Measurements from ENCODE around the gene NSF.
A peak's percentile ranks its signal among the peaks of the same experiment; 100 is the strongest.

NSF gene

GRCh38 chr17:46770818-46771560 is 180.5 kb downstream of the NSF start (continued):
- TF ChIP-seq, protein P1, sequence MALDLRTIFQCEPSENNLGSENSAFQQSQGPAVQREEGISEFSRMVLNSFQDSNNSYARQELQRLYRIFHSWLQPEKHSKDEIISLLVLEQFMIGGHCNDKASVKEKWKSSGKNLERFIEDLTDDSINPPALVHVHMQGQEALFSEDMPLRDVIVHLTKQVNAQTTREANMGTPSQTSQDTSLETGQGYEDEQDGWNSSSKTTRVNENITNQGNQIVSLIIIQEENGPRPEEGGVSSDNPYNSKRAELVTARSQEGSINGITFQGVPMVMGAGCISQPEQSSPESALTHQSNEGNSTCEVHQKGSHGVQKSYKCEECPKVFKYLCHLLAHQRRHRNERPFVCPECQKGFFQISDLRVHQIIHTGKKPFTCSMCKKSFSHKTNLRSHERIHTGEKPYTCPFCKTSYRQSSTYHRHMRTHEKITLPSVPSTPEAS (tag by site-specific recombination; IDR thresholded peaks at IDR 0.05): no peak
- TF ChIP-seq, protein P2, sequence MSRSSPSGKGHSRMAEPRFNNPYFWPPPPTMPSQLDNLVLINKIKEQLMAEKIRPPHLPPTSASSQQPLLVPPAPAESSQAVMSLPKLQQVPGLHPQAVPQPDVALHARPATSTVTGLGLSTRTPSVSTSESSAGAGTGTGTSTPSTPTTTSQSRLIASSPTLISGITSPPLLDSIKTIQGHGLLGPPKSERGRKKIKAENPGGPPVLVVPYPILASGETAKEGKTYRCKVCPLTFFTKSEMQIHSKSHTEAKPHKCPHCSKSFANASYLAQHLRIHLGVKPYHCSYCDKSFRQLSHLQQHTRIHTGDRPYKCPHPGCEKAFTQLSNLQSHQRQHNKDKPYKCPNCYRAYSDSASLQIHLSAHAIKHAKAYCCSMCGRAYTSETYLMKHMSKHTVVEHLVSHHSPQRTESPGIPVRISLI (tag by site-specific recombination; IDR thresholded peaks at IDR 0.05): no peak
- no peak for TF ChIP-seq ZNF391 (tag by site-specific recombination; IDR thresholded peaks at IDR 0.05; ENCODE audit: borderline replicate concordance, low read depth)
- TF ChIP-seq ZNF16 (tag by site-specific recombination; IDR thresholded peaks at IDR 0.05; ENCODE audit: low read depth): no peak
- peak; percentile 46 for TF ChIP-seq KLF9 (tag by site-specific recombination; IDR thresholded peaks at IDR 0.05; ENCODE audit: low read depth)
- no peak for TF ChIP-seq ZNF707 (tag by site-specific recombination; IDR thresholded peaks at IDR 0.05)
- no peak for TF ChIP-seq ZNF48 (tag by site-specific recombination; IDR thresholded peaks at IDR 0.05)
- TF ChIP-seq, protein P3, sequence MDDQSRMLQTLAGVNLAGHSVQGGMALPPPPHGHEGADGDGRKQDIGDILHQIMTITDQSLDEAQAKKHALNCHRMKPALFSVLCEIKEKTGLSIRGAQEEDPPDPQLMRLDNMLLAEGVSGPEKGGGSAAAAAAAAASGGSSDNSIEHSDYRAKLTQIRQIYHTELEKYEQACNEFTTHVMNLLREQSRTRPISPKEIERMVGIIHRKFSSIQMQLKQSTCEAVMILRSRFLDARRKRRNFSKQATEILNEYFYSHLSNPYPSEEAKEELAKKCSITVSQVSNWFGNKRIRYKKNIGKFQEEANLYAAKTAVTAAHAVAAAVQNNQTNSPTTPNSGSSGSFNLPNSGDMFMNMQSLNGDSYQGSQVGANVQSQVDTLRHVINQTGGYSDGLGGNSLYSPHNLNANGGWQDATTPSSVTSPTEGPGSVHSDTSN (CRISPR knock-in tag; IDR thresholded peaks at IDR 0.05): no peak; the same call in 1 of the 2 replicates
- peak; percentile 75 for TF ChIP-seq ZBTB26 (tag by site-specific recombination; optimal IDR thresholded peaks at IDR 0.05)
- TF ChIP-seq ZNF292 (tag by site-specific recombination; IDR thresholded peaks at IDR 0.05; ENCODE audit: borderline replicate concordance, low read depth): no peak
- no peak for TF ChIP-seq ZNF664 (tag by site-specific recombination; IDR thresholded peaks at IDR 0.05)
- TF ChIP-seq, protein P4, sequence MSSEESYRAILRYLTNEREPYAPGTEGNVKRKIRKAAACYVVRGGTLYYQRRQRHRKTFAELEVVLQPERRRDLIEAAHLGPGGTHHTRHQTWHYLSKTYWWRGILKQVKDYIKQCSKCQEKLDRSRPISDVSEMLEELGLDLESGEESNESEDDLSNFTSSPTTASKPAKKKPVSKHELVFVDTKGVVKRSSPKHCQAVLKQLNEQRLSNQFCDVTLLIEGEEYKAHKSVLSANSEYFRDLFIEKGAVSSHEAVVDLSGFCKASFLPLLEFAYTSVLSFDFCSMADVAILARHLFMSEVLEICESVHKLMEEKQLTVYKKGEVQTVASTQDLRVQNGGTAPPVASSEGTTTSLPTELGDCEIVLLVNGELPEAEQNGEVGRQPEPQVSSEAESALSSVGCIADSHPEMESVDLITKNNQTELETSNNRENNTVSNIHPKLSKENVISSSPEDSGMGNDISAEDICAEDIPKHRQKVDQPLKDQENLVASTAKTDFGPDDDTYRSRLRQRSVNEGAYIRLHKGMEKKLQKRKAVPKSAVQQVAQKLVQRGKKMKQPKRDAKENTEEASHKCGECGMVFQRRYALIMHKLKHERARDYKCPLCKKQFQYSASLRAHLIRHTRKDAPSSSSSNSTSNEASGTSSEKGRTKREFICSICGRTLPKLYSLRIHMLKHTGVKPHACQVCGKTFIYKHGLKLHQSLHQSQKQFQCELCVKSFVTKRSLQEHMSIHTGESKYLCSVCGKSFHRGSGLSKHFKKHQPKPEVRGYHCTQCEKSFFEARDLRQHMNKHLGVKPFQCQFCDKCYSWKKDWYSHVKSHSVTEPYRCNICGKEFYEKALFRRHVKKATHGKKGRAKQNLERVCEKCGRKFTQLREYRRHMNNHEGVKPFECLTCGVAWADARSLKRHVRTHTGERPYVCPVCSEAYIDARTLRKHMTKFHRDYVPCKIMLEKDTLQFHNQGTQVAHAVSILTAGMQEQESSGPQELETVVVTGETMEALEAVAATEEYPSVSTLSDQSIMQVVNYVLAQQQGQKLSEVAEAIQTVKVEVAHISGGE (tag by site-specific recombination; conservative IDR thresholded peaks at IDR 0.05; ENCODE audit: low read depth): no peak
- no peak for TF ChIP-seq ZNF626 (tag by site-specific recombination; IDR thresholded peaks at IDR 0.05)
- no peak for TF ChIP-seq ZNF239 (tag by site-specific recombination; IDR thresholded peaks at IDR 0.05)
- TF ChIP-seq ZNF629 (tag by site-specific recombination; IDR thresholded peaks at IDR 0.05): 0 out of 2 replicates have a peak, but pooled peaks have one; percentile 20
- TF ChIP-seq ZNF449 (tag by site-specific recombination; IDR thresholded peaks at IDR 0.05): peak; percentile 90
- TF ChIP-seq GLI4 (tag by site-specific recombination; IDR thresholded peaks at IDR 0.05): no peak
- TF ChIP-seq, protein P5, sequence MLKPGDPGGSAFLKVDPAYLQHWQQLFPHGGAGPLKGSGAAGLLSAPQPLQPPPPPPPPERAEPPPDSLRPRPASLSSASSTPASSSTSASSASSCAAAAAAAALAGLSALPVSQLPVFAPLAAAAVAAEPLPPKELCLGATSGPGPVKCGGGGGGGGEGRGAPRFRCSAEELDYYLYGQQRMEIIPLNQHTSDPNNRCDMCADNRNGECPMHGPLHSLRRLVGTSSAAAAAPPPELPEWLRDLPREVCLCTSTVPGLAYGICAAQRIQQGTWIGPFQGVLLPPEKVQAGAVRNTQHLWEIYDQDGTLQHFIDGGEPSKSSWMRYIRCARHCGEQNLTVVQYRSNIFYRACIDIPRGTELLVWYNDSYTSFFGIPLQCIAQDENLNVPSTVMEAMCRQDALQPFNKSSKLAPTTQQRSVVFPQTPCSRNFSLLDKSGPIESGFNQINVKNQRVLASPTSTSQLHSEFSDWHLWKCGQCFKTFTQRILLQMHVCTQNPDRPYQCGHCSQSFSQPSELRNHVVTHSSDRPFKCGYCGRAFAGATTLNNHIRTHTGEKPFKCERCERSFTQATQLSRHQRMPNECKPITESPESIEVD (tag by site-specific recombination; IDR thresholded peaks at IDR 0.05): no peak
- TF ChIP-seq ZNF544 (tag by site-specific recombination; IDR thresholded peaks at IDR 0.05): no peak
- no peak for TF ChIP-seq ZNF10 (tag by site-specific recombination; IDR thresholded peaks at IDR 0.05)
- TF ChIP-seq MEIS1 (CRISPR knock-in tag; IDR thresholded peaks at IDR 0.05; ENCODE audit: borderline replicate concordance): no peak
- TF ChIP-seq ZSCAN16 (tag by site-specific recombination; IDR thresholded peaks at IDR 0.05): no peak
- no peak for TF ChIP-seq ZNF645 (tag by site-specific recombination; IDR thresholded peaks at IDR 0.05)
